H1 (cell line): Measurements from ENCODE around the gene SEPTIN2. TPM values are rescaled to one million over a fixed set of nuclear protein-coding genes. Genes with fewer than 3 reads are reported as not detected.

Experiments
- CTCF ChIA-PET: fragments of 300-600 bp; sonication (Branson Sonifier 250); formaldehyde crosslinking; loops from one replicate; lab custom pipeline; 2021; ENCODE audit not compliant: partially characterized antibody; lab: Charles Lee
- POLR2A ChIA-PET: fragments of 300-600 bp; sonication (Branson Sonifier 250); formaldehyde crosslinking; loops from one replicate; lab custom pipeline; 2021; ENCODE audit warnings: inconsistent platforms; ENCODE audit not compliant: partially characterized antibody; lab: Charles Lee
- DNase-seq, 2 experiments: peaks; one replicate each; pipeline versions ENCODE4 v3.0.0 to v3.0.0-alpha.2; 2010 to 2022; ENCODE audit warnings: low spot score in 2 of 2, low read depth in 1 of 2, mixed read lengths in 1 of 2
- FAIRE-seq: peaks from 2 replicates; lab custom pipeline; 2011; peaks lifted over from hg19 to GRCh38; lab: Jason Lieb, UNC
- H2AFZ ChIP-seq: 2 replicates; pipeline ENCODE4 v1.8.1; 2012; ENCODE audit warnings: low read length, inconsistent platforms
- H2AK5ac ChIP-seq: 2 replicates; pipeline ENCODE4 v1.6.1; 2013; ENCODE audit warnings: low read depth, low read length
- H2BK120ac ChIP-seq: replicated peaks from 2 replicates; pipeline ENCODE3; 2013; ENCODE audit warnings: low read depth, low read length, inconsistent platforms
- H2BK12ac ChIP-seq: 2 replicates; pipeline ENCODE4 v1.6.1; 2013; ENCODE audit warnings: low read depth, low read length
- H2BK15ac ChIP-seq: 2 replicates; pipeline ENCODE4 v1.6.1; 2013; ENCODE audit warnings: low read length
- H2BK20ac ChIP-seq: 2 replicates; pipeline ENCODE4 v1.6.1; 2013; ENCODE audit warnings: low read length
- H2BK5ac ChIP-seq: 2 replicates; pipeline ENCODE4 v1.6.1; 2013; ENCODE audit warnings: low read depth, low read length
- H3K14ac ChIP-seq: 2 replicates; pipeline ENCODE4 v1.6.1; 2013; ENCODE audit warnings: inconsistent platforms; ENCODE audit not compliant: insufficient read length
- H3K18ac ChIP-seq: 2 replicates; pipeline ENCODE4 v1.6.1; 2013; ENCODE audit warnings: low read length; ENCODE audit errors: extremely low read depth
- H3K23ac ChIP-seq: 2 replicates; pipeline ENCODE4 v1.6.1; 2013; ENCODE audit warnings: inconsistent platforms; ENCODE audit not compliant: insufficient read length
- H3K23me2 ChIP-seq: 2 replicates; pipeline ENCODE4 v1.6.1; 2013; ENCODE audit warnings: low read depth, low read length
- H3K27ac ChIP-seq: 2 replicates; pipeline ENCODE4 v1.6.1; 2011; ENCODE audit warnings: low read depth, low read length, inconsistent platforms
- H3K27me3 ChIP-seq, 4 experiments: replicated peaks in 1 of 4; 1 replicate in 1 of 4; 2 replicates in 3 of 4; pipeline versions ENCODE4 v1.6.1 to v1.8.1; 2011 to 2013; ENCODE audit warnings: low read length in 3 of 4, mild to moderate bottlenecking in 3 of 4, inconsistent platforms in 2 of 4, mixed read lengths in 2 of 4, moderate library complexity in 1 of 4; ENCODE audit not compliant: control insufficient read depth in 3 of 4, insufficient read depth in 3 of 4; ENCODE audit errors: extremely low read depth in 1 of 4
- H3K36me3 ChIP-seq, 4 experiments: 2 replicates each; pipeline versions ENCODE4 v1.6.1 to v1.8.1; 2011 to 2013; ENCODE audit warnings: mild to moderate bottlenecking in 4 of 4, low read length in 3 of 4, moderate library complexity in 2 of 4, control low read depth in 1 of 4, inconsistent platforms in 1 of 4; ENCODE audit not compliant: insufficient read depth in 4 of 4, control insufficient read depth in 2 of 4
- H3K4ac ChIP-seq: replicated peaks from 2 replicates; pipeline ENCODE3; 2013; ENCODE audit warnings: low read length, low read depth, mixed read lengths, inconsistent platforms; ENCODE audit not compliant: insufficient read length
- H3K4me1 ChIP-seq, 4 experiments: replicated peaks in 1 of 4; 1 replicate in 1 of 4; 2 replicates in 3 of 4; pipeline versions ENCODE4 v1.6.1 to v1.8.1; 2011 to 2013; ENCODE audit warnings: low read length in 3 of 4, inconsistent platforms in 2 of 4, mixed read lengths in 1 of 4; ENCODE audit not compliant: insufficient read depth in 4 of 4, control insufficient read depth in 3 of 4
- H3K4me2 ChIP-seq, 2 experiments: 2 replicates each; pipeline versions ENCODE4 v1.6.1 to v1.8.1; 2011 to 2013; ENCODE audit warnings: low read depth in 2 of 2, low read length in 2 of 2, control low read depth in 1 of 2, inconsistent platforms in 1 of 2, mild to moderate bottlenecking in 1 of 2; ENCODE audit not compliant: insufficient read depth in 1 of 2
- H3K4me3 ChIP-seq, 4 experiments: fragments of 200-600, 300-600 bp in 1 of 4; sonication (generic), shearing (Covaris generic), sonication (Bioruptor Twin) in 1 of 4; 2 replicates each; pipeline versions ENCODE4 v1.5.1 to v1.8.1; 2011 to 2016; ENCODE audit warnings: low read length in 4 of 4, low read depth in 3 of 4, control low read depth in 2 of 4, inconsistent platforms in 2 of 4, mild to moderate bottlenecking in 2 of 4, mixed read lengths in 1 of 4, moderate library complexity in 1 of 4; ENCODE audit not compliant: insufficient read depth in 2 of 4; ENCODE audit errors: extremely low read depth in 1 of 4
- H3K56ac ChIP-seq: replicated peaks from 2 replicates; pipeline ENCODE3; 2013; ENCODE audit warnings: low read depth, mild to moderate bottlenecking, mixed read lengths, low read length, inconsistent platforms; ENCODE audit not compliant: insufficient read length
- H3K79me1 ChIP-seq: 2 replicates; pipeline ENCODE4 v1.6.1; 2013; ENCODE audit warnings: low read depth, low read length, control low read depth
- H3K79me2 ChIP-seq, 2 experiments: 2 replicates each; pipeline versions ENCODE4 v1.6.1 to v1.8.1; 2012 to 2013; ENCODE audit warnings: low read length in 2 of 2, mild to moderate bottlenecking in 2 of 2, inconsistent platforms in 1 of 2; ENCODE audit not compliant: insufficient read depth in 2 of 2, control insufficient read depth in 1 of 2
- H3K9ac ChIP-seq, 4 experiments: replicated peaks in 1 of 4; 1 replicate in 1 of 4; 2 replicates in 3 of 4; pipeline versions ENCODE4 v1.6.1 to v1.8.1; 2011 to 2013; ENCODE audit warnings: low read depth in 3 of 4, low read length in 3 of 4, control low read depth in 2 of 4, mild to moderate bottlenecking in 2 of 4, moderate library complexity in 2 of 4, inconsistent platforms in 1 of 4; ENCODE audit errors: extremely low read depth in 1 of 4
- H3K9me3 ChIP-seq, 2 experiments: 2 replicates each; pipeline versions ENCODE4 v1.6.1 to v1.8.1; 2012 to 2013; ENCODE audit warnings: mild to moderate bottlenecking in 2 of 2, moderate library complexity in 2 of 2, control low read depth in 1 of 2, inconsistent platforms in 1 of 2, low read depth in 1 of 2, low read length in 1 of 2, mixed read lengths in 1 of 2; ENCODE audit not compliant: insufficient read depth in 2 of 2
- H4K20me1 ChIP-seq, 2 experiments: replicated peaks in 1 of 2; 2 replicates each; pipeline versions ENCODE3 to v1.8.1; 2011 to 2013; ENCODE audit warnings: inconsistent platforms in 2 of 2, low read length in 2 of 2, mild to moderate bottlenecking in 1 of 2; ENCODE audit not compliant: insufficient read depth in 2 of 2, control insufficient read depth in 1 of 2
- H4K5ac ChIP-seq: 2 replicates; pipeline ENCODE4 v1.6.1; 2013; ENCODE audit warnings: low read length, low read depth, mixed read lengths, inconsistent platforms; ENCODE audit not compliant: insufficient read length
- H4K8ac ChIP-seq: 2 replicates; pipeline ENCODE4 v1.8.0; 2013; ENCODE audit warnings: mild to moderate bottlenecking, moderate library complexity, low read length, inconsistent platforms; ENCODE audit not compliant: insufficient read depth; ENCODE audit errors: extremely low read depth
- H4K91ac ChIP-seq: replicated peaks from 2 replicates; pipeline ENCODE3; 2013; ENCODE audit warnings: low read length, mixed read lengths, inconsistent platforms; ENCODE audit not compliant: insufficient read length
- ASH2L ChIP-seq: fragments of 200-600, 300-600 bp; sonication (generic); IDR thresholded peaks from one replicate; pipeline ENCODE4 v1.7.1; 2017; ENCODE audit warnings: low read length
- ATF3 ChIP-seq: IDR thresholded peaks from 2 replicates; pipeline ENCODE4 v1.6.1; 2011; ENCODE audit warnings: low read depth, mild to moderate bottlenecking, low read length; ENCODE audit not compliant: insufficient read depth
- BRCA1 ChIP-seq: IDR thresholded peaks from 2 replicates; pipeline ENCODE4 v1.6.1; 2012; ENCODE audit warnings: low read depth, low read length, improper control_type of control experiment
- FOSL1 ChIP-seq: IDR thresholded peaks from 2 replicates; pipeline ENCODE4 v1.6.1; 2011; ENCODE audit warnings: mild to moderate bottlenecking, low read depth, low read length, moderate library complexity; ENCODE audit not compliant: insufficient read depth
- JUN ChIP-seq: IDR thresholded peaks from 2 replicates; pipeline ENCODE4 v1.6.1; 2011; ENCODE audit warnings: low read depth, mild to moderate bottlenecking, improper control_type of control experiment, low read length
- RNF2 ChIP-seq: fragments of 200-900, 300-1000 bp; sonication (generic); IDR thresholded peaks from 2 replicates; pipeline ENCODE4 v1.7.1; 2016; ENCODE audit warnings: borderline replicate concordance, low read depth, mild to moderate bottlenecking, antibody characterized with exemption, low read length; ENCODE audit not compliant: poor library complexity, severe bottlenecking; ENCODE audit errors: missing control alignments
- SAP30 ChIP-seq: fragments of 300-600 bp; sonication (generic); IDR thresholded peaks from 2 replicates; pipeline ENCODE4 v1.7.1; 2012; ENCODE audit warnings: low read length, moderate library complexity, mild to moderate bottlenecking, inconsistent platforms; ENCODE audit not compliant: insufficient read depth, insufficient replicate concordance
- SIX5 ChIP-seq: IDR thresholded peaks from 2 replicates; pipeline ENCODE4 v1.6.1; 2011; ENCODE audit warnings: mild to moderate bottlenecking, low read depth, low read length
- TBP ChIP-seq: IDR thresholded peaks from 2 replicates; pipeline ENCODE4 v1.6.1; 2011; ENCODE audit warnings: low read depth, low read length, improper control_type of control experiment
- WGBS, 2 experiments: shearing (Covaris generic) in 1 of 2; methylation state at CpG; one replicate each; pipeline versions ENCODE4 v1.1.6 to v1.1.7; 2013 to 2015; ENCODE audit warnings: low lambda C conversion rate in 2 of 2, mixed read lengths in 2 of 2, inconsistent platforms in 1 of 2, low coverage in 1 of 2, missing lambda C conversion rate in 1 of 2; ENCODE audit not compliant: insufficient replicate concordance in 2 of 2, insufficient coverage in 1 of 2, insufficient read length in 1 of 2; ENCODE audit errors: extremely low coverage in 1 of 2, missing lambda C conversion rate in 1 of 2; 5-methylcytosine and 5-hydroxymethylcytosine counted together
- polyA plus RNA-seq, 7 experiments: library from polyadenylated mRNA; depleted of rRNA in 3 of 7; stranded (reverse) in 5 of 7; unstranded in 2 of 7; fragments of >200 nt in 5 of 7; fragments of 200-250 nt in 2 of 7; gene quantifications; 1 replicate in 5 of 7; 2 replicates in 1 of 7; 4 replicates in 1 of 7; pipeline versions ENCODE4 v1.2.1 to v1.2.3, GENCODE V29; 2011 to 2013; ENCODE audit warnings: missing spikeins in 2 of 7, mixed read lengths in 2 of 7
- total RNA-seq: library from RNA; stranded (reverse); fragmentation: NEBNext Ultra II Directional; extraction: Animal tissue kit (Norgen Biotek cat#: 25700); gene quantifications from 2 replicates; pipeline ENCODE4 v1.2.1, GENCODE V29; 2021

The SEPTIN2 gene
- total and polyA plus RNA-seq, 2 of the 8 experiments (the other 6 are each of a cell fraction or from before 2014, with no cell fraction given): 392 to 650 TPM

- H3K27me3 ChIP-seq: no peaks in the 10 kb centered on the region
- no peak overlapping the region for H3K27ac ChIP-seq
- H3K36me3 ChIP-seq: peaks cover 39 to 93% (median 77%) of the 10 kb centered on the region in 4 experiments
- H2BK12ac ChIP-seq: no peak overlapping the region
- H3K14ac ChIP-seq: no peak overlapping the region
- H2AK5ac ChIP-seq: no peak overlapping the region
- H2BK15ac ChIP-seq: no peak overlapping the region
- H3K79me1 ChIP-seq: no peaks in the 10 kb centered on the region
- no peak overlapping the region for H4K5ac ChIP-seq
- no peaks in the 10 kb centered on the region for H3K9me3 ChIP-seq
- no peak overlapping the region for H2BK20ac ChIP-seq
- no peak overlapping the region for H2AFZ ChIP-seq
- WGBS, 2 experiments: 81% methylated on average over 9 of the region's 9 CpGs; no CpG with 5 or more reads in 1 of the 2 experiments
- H3K18ac ChIP-seq: no peak overlapping the region
- no peak overlapping the region for H3K23ac ChIP-seq
- H4K8ac ChIP-seq: no peak overlapping the region
- TF ChIP-seq FOSL1: no peak
- no peak for TF ChIP-seq BRCA1
- no peak for TF ChIP-seq TBP
- TF ChIP-seq ATF3: no peak
- TF ChIP-seq JUN: no peak
- TF ChIP-seq SAP30: no peak
- TF ChIP-seq SIX5: no peak
- no peak for TF ChIP-seq ASH2L
- no peak for TF ChIP-seq RNF2
- no peaks in the 10 kb centered on the region for H3K23me2 ChIP-seq
- no peak for DNase-seq
- no peaks in the 10 kb centered on the region for H3K79me2 ChIP-seq
- H3K4me3 ChIP-seq: no peak overlapping the region
- H2BK120ac ChIP-seq: no peak overlapping the region
- no peak for FAIRE-seq
- no peak overlapping the region for H4K91ac ChIP-seq
- H3K9ac ChIP-seq: no peak overlapping the region
- CTCF ChIA-PET: interaction anchor here (0.8 to 1.4 kb wide), 2 partner anchors 30 to 47 kb away, joined by 3 read pairs; partner anchors contain the start of gene HDLBP
- peaks cover 0 to 2% of the 10 kb centered on the region in 2 experiments for H4K20me1 ChIP-seq
- H3K4me2 ChIP-seq: no peak overlapping the region
- no peak overlapping the region for H3K56ac ChIP-seq
- no peak overlapping the region for H3K4ac ChIP-seq
- no peaks in the 10 kb centered on the region for H3K4me1 ChIP-seq
- no peak overlapping the region for H2BK5ac ChIP-seq
- POLR2A ChIA-PET: interaction anchor here (1.4 kb wide), 1 partner anchor 18 kb away, joined by 4 read pairs; no protein-coding TSS in a partner anchor
These were observed 29.4 kb downstream of the SEPTIN2 start for GRCh38 chr2:241344925-241345651.
